Left ventricle myocardium inferior (tissue), 1 donor: ENCODE data around the gene SNRNP40. TPM values are rescaled to one million over a fixed set of nuclear protein-coding genes. Genes with fewer than 3 reads are reported as not detected.

Experiments
- DNase-seq: peaks from one replicate; pipeline ENCODE4 v3.0.0-alpha.2; 2020
- H3K27ac ChIP-seq: fragments of 200-600 bp; replicated peaks from 2 replicates; pipeline ENCODE4 v1.8.0; 2021
- H3K27me3 ChIP-seq: fragments of 200-600 bp; 2 replicates; pipeline ENCODE4 v1.8.0; 2021; ENCODE audit warnings: low read depth
- H3K36me3 ChIP-seq: fragments of 200-600 bp; 2 replicates; pipeline ENCODE4 v1.8.0; 2021
- H3K4me1 ChIP-seq: fragments of 200-600 bp; 2 replicates; pipeline ENCODE4 v1.8.0; 2021
- H3K4me3 ChIP-seq: fragments of 200-600 bp; 2 replicates; pipeline ENCODE4 v1.8.0; 2021; ENCODE audit warnings: mild to moderate bottlenecking, moderate library complexity
- H3K9me3 ChIP-seq: fragments of 200-600 bp; replicated peaks from 2 replicates; pipeline ENCODE4 v1.8.0; 2021
- intact Hi-C: fragments of 100-400 bp; cut with micrococcal nuclease; formaldehyde crosslinking; loops from one replicate; pipeline ENCODE4 v1.11.0; 2022
- total RNA-seq: library from RNA; stranded (reverse); fragmentation: NEBNext Ultra II Directional; extraction: Animal tissue kit (Norgen Biotek cat#: 25700); gene quantifications from one replicate; pipeline ENCODE4 v1.2.1, GENCODE V29; 2021
- TF ChIP-seq, protein P1 (sequence below): fragments of 200-600 bp; IDR thresholded peaks from 2 replicates; pipeline ENCODE4 v1.8.0; 2021; ENCODE audit warnings: antibody characterized with exemption, mild to moderate bottlenecking, borderline replicate concordance
- donor health status: DM: no; HTN: yes; CAD: no; lungs with severe emphysema.

SNRNP40 gene
- total RNA-seq, 1 donor from 2014 or later: 19.7 TPM

DNA sequence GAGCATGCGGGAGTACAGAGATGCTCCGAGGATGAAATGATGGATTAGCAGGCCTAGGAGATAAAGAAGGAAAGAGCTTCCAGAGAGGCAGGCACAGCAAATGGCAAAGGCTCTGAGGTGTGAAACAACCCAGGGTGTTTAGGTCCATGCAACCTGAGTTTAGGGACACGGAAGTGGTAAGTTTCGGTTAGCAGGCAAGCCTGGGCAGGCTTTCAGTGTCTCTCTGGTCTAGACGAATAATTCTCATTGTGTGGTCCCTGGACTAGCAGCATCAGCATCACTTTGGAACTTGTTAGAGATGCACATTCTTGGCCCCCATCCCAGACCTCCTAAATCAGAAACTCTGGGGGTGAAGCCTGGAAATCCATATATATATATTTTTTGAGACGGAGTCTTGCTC is 75.5 kb downstream of the SNRNP40 start:
- intact Hi-C loops: no loop called here
- Histone ChIP-seq H3K27me3 (peaks cover 35% of the 10 kb centered on the region), H3K27ac (no peak overlapping the region), H3K4me1 (peaks cover 5% of the 10 kb centered on the region), H3K36me3 (no peaks in the 10 kb centered on the region), H3K9me3 (no peaks in the 10 kb centered on the region), H3K4me3 (no peak overlapping the region)
- TF ChIP-seq, protein P1, sequence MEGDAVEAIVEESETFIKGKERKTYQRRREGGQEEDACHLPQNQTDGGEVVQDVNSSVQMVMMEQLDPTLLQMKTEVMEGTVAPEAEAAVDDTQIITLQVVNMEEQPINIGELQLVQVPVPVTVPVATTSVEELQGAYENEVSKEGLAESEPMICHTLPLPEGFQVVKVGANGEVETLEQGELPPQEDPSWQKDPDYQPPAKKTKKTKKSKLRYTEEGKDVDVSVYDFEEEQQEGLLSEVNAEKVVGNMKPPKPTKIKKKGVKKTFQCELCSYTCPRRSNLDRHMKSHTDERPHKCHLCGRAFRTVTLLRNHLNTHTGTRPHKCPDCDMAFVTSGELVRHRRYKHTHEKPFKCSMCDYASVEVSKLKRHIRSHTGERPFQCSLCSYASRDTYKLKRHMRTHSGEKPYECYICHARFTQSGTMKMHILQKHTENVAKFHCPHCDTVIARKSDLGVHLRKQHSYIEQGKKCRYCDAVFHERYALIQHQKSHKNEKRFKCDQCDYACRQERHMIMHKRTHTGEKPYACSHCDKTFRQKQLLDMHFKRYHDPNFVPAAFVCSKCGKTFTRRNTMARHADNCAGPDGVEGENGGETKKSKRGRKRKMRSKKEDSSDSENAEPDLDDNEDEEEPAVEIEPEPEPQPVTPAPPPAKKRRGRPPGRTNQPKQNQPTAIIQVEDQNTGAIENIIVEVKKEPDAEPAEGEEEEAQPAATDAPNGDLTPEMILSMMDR: no peak
- DNase-seq: no peak

DNA sequence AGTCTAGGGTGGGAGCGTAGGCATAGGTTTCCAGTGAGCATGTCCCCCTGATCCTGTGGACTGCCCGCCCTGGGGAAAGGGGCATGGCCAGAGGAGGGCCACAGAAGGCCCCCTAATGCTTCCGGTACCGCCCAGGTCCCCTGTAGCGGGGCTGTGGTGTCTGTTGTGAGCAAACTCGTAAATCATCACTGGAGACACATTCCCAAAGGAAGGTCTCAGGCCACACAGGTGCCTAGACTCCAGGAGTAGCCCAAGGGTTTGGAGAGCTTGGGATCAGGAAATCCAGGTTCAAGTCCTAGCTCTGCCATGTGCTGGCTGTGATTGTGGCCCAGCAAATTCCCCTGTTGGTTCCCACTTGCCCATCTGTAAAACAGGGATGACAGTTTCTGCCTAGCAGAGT is 77.1 kb downstream of the SNRNP40 start:
- peaks cover 15% of the 10 kb centered on the region for H3K4me1 ChIP-seq
- H3K4me3 ChIP-seq: no peak overlapping the region
- no peaks in the 10 kb centered on the region for H3K9me3 ChIP-seq
- no peaks in the 10 kb centered on the region for H3K36me3 ChIP-seq
- TF ChIP-seq, protein P1: no peak
- intact Hi-C loops: no loop called here
- H3K27me3 ChIP-seq: peaks cover 36% of the 10 kb centered on the region
- DNase-seq: no peak
- H3K27ac ChIP-seq: no peak overlapping the region

- H3K27me3 ChIP-seq: peaks cover 30% of the 10 kb centered on the region
- intact Hi-C loops: no loop called here
- no peak overlapping the region for H3K4me3 ChIP-seq
- no peak overlapping the region for H3K27ac ChIP-seq
- no peaks in the 10 kb centered on the region for H3K9me3 ChIP-seq
- DNase-seq: no peak
- TF ChIP-seq, protein P1: no peak
- peaks cover 15% of the 10 kb centered on the region for H3K4me1 ChIP-seq
- no peaks in the 10 kb centered on the region for H3K36me3 ChIP-seq
Observed at GRCh38 chr1:31218705-31219104, 77.9 kb downstream of the SNRNP40 start.

DNA sequence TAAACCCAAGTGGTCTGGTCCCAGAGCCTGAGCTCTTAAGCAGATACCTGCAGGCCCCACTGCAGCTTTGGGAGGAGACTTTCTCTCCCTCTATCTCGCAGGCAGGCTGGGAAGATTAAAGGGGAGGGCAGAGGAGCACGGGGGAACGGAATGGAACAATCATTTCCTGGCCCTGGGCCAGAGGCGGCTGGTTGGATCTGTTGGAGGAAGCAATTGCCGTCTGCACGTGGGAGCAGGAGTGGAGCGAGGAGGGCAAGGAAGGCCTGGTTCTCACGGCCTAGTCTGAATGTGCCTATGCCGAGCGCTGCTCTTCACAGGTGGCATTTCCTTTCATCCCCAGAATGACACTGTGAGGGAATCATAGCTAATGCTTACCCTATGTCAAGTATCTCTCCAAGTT is 80.6 kb downstream of the SNRNP40 start:
- TF ChIP-seq, protein P1: no peak
- Histone ChIP-seq H3K4me3 (no peak overlapping the region), H3K27me3 (peaks cover 9% of the 10 kb centered on the region), H3K36me3 (no peaks in the 10 kb centered on the region), H3K4me1 (peaks cover 15% of the 10 kb centered on the region), H3K9me3 (peaks cover 5% of the 10 kb centered on the region), H3K27ac (peak overlapping the region; percentile 20)
- intact Hi-C loops: no loop called here
- DNase-seq: peak; percentile 72

DNA sequence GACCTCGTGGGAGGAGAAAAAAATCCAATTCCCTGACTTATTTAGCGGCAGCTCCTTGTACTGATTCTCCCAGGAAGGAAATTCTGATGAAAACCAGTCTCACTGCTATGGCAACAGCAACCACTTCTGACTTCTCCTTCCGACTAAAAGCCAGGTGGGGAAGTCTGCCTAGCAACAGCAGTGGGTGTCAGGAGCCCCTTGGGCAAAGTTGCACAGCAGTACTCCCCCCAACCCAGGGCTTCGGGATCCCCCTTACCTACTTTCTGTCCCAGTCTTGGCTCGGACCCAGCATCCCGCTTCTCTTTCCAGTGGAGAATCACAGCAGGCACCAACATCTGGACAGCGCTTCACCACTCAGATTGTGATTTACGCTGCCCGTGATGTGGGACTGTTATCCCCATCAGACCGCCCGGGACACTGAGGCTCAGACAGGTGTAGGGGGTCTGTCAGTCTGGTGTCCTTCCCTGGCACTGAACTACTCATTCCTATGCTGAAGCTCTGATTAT is 81.5 kb downstream of the SNRNP40 start:
- TF ChIP-seq, protein P1: no peak
- Histone ChIP-seq H3K27ac (no peak overlapping the region), H3K4me3 (no peak overlapping the region), H3K4me1 (peaks cover 15% of the 10 kb centered on the region), H3K9me3 (peaks cover 5% of the 10 kb centered on the region), H3K27me3 (peaks cover 9% of the 10 kb centered on the region), H3K36me3 (no peaks in the 10 kb centered on the region)
- DNase-seq: no peak
- intact Hi-C loops: no loop called here
